HepG2 (cell line): ENCODE measurements around the gene DCST2. TPM values are rescaled to one million over a fixed set of nuclear protein-coding genes. Genes with fewer than 3 reads are reported as not detected.

Source experiments
- AKAP8 ChIP-seq: sonication (generic); formaldehyde crosslinking; IDR thresholded peaks from 2 replicates; pipeline ENCODE4 v1.5.1; 2020; ENCODE audit warnings: mild to moderate bottlenecking, missing genetic modification reagents
- DPF2 ChIP-seq: sonication (generic); formaldehyde crosslinking; IDR thresholded peaks from 2 replicates; pipeline ENCODE4 v1.4.0; 2020; ENCODE audit warnings: mild to moderate bottlenecking, low read depth, missing genetic modification reagents, borderline replicate concordance
- FLYWCH1 ChIP-seq: sonication (generic); formaldehyde crosslinking; IDR thresholded peaks from 2 replicates; pipeline ENCODE4 v1.8.1; 2023; ENCODE audit warnings: mild to moderate bottlenecking, missing genetic modification reagents
- HOXD1 ChIP-seq: sonication (generic); formaldehyde crosslinking; IDR thresholded peaks from 2 replicates; pipeline ENCODE4 v1.5.0; 2020; ENCODE audit warnings: missing genetic modification reagents
- KLF16 ChIP-seq, 2 experiments: sonication (generic) in 1 of 2; formaldehyde crosslinking in 1 of 2; IDR thresholded peaks; 2 replicates each; pipeline versions ENCODE4 v1.6.1 to v1.8.0; 2016 to 2023; ENCODE audit warnings: missing genetic modification reagents in 2 of 2, missing compliant biosample characterization in 1 of 2
- MED1 ChIP-seq: sonication (generic); formaldehyde crosslinking; IDR thresholded peaks from 2 replicates; pipeline ENCODE4 v1.4.0; 2020; ENCODE audit warnings: missing genetic modification reagents
- ZFP90 ChIP-seq: sonication (generic); formaldehyde crosslinking; IDR thresholded peaks from 2 replicates; pipeline ENCODE4 v1.8.0; 2022; ENCODE audit warnings: missing genetic modification reagents, mild to moderate bottlenecking, inconsistent platforms, borderline replicate concordance
- ZFY ChIP-seq: sonication (generic); formaldehyde crosslinking; IDR thresholded peaks from 2 replicates; pipeline ENCODE4 v1.4.0; 2020; ENCODE audit warnings: missing genetic modification reagents
- ZNF20 ChIP-seq: sonication (generic); formaldehyde crosslinking; IDR thresholded peaks from 2 replicates; pipeline ENCODE4 v1.4.0; 2020; ENCODE audit warnings: mild to moderate bottlenecking, moderate library complexity, missing genetic modification reagents
- ZNF260 ChIP-seq: sonication (generic); formaldehyde crosslinking; IDR thresholded peaks from 2 replicates; pipeline ENCODE4 v1.4.0; 2020; ENCODE audit warnings: missing genetic modification reagents, low read depth, mild to moderate bottlenecking, borderline replicate concordance
- ZNF709 ChIP-seq: sonication (generic); formaldehyde crosslinking; IDR thresholded peaks from 2 replicates; pipeline ENCODE4 v1.5.0; 2020; ENCODE audit warnings: mild to moderate bottlenecking, missing genetic modification reagents
- polyA plus RNA-seq, 8 experiments: library from polyadenylated mRNA; depleted of rRNA in 3 of 8; stranded (reverse) in 7 of 8; unstranded in 1 of 8; fragments of >200 nt; fragmentation: Illumina TruSeq in 4 of 8; extraction: Trizol in 4 of 8; gene quantifications; 2 replicates each; pipeline versions ENCODE4 v1.2.1 to v1.2.3, GENCODE V29; 2011 to 2016; ENCODE audit warnings: low read depth in 4 of 8, missing spikeins in 1 of 8, mixed read lengths in 1 of 8; ENCODE audit not compliant: insufficient read depth in 1 of 8
- total RNA-seq, 5 experiments: library from RNA; depleted of rRNA; stranded (reverse); fragments of >200 nt; fragmentation: Illumina TruSeq; extraction: Trizol; gene quantifications; 2 replicates each; pipeline ENCODE4 v1.2.3, GENCODE V29; 2016; ENCODE audit warnings: low read depth in 1 of 5
- TF ChIP-seq, protein P1 (sequence below): sonication (generic); formaldehyde crosslinking; IDR thresholded peaks from 2 replicates; pipeline ENCODE4 v1.8.1; 2023; ENCODE audit warnings: mild to moderate bottlenecking, missing genetic modification reagents
- TF ChIP-seq, protein P2 (sequence below): IDR thresholded peaks from 2 replicates; pipeline ENCODE4 v1.6.1; 2012; ENCODE audit warnings: low read length, improper control_type of control experiment
- TF ChIP-seq, protein P3 (sequence below): sonication (generic); formaldehyde crosslinking; IDR thresholded peaks from 2 replicates; pipeline ENCODE4 v1.4.0; 2020; ENCODE audit warnings: missing genetic modification reagents, mild to moderate bottlenecking, borderline replicate concordance
- TF ChIP-seq, protein P4 (sequence below): sonication (generic); formaldehyde crosslinking; IDR thresholded peaks from 2 replicates; pipeline ENCODE4 v1.4.0; 2020; ENCODE audit warnings: missing genetic modification reagents, borderline replicate concordance

The DCST2 gene
- total and polyA plus RNA-seq, 2 of the 13 experiments (the other 11 are each of a cell fraction or from before 2014, with no cell fraction given), result 0.74 TPM; not detected in 1

DNA sequence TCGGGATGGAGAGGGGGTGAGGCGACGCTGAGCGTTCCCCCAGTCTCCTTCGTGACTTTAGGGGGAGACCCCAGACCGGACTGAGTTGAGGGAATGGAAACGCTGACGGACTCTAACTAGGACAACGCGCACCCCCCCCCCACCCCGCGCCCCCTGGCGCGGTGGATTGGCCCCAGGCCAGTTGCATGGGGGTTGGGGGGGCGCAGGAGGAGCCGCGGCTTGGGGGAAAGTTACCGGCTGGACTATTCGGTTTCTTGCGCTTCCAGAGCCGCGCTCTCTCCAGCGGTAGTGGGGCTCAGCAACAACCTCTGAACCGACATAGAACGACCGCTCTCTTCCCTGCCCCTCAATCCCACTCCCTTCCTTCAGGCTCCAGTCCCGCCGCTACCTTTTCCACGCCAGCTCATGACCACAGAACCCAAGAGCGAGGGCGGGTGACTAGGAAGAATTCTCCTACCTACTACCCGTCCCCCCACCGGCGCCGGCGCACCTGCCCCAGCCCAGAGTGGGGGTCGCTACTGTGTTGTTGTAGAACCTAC is 30.3 kb downstream of the DCST2 start (continued):
- TF ChIP-seq AKAP8 (CRISPR knock-in tag) (0 out of 2 replicates have a peak, but pooled peaks have one; percentile 40), FLYWCH1 (CRISPR knock-in tag) (no peak), ZNF20 (no peak), DPF2 (no peak), ZFP90 (CRISPR knock-in tag) (0 out of 2 replicates have a peak, but pooled peaks have one; percentile 61), KLF16 (CRISPR knock-in tag; IDR thresholded peaks at IDR 0.05) (no peak), ZNF709 (CRISPR knock-in tag) (peak; percentile 68; the same call in 1 of the 2 replicates), ZFY (CRISPR knock-in tag) (no peak), HOXD1 (CRISPR knock-in tag) (no peak), ZNF260 (CRISPR knock-in tag) (no peak), MED1 (CRISPR knock-in tag) (no peak)
- TF ChIP-seq, protein P1, sequence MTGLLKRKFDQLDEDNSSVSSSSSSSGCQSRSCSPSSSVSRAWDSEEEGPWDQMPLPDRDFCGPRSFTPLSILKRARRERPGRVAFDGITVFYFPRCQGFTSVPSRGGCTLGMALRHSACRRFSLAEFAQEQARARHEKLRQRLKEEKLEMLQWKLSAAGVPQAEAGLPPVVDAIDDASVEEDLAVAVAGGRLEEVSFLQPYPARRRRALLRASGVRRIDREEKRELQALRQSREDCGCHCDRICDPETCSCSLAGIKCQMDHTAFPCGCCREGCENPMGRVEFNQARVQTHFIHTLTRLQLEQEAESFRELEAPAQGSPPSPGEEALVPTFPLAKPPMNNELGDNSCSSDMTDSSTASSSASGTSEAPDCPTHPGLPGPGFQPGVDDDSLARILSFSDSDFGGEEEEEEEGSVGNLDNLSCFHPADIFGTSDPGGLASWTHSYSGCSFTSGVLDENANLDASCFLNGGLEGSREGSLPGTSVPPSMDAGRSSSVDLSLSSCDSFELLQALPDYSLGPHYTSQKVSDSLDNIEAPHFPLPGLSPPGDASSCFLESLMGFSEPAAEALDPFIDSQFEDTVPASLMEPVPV, result no peak
- TF ChIP-seq, protein P2, sequence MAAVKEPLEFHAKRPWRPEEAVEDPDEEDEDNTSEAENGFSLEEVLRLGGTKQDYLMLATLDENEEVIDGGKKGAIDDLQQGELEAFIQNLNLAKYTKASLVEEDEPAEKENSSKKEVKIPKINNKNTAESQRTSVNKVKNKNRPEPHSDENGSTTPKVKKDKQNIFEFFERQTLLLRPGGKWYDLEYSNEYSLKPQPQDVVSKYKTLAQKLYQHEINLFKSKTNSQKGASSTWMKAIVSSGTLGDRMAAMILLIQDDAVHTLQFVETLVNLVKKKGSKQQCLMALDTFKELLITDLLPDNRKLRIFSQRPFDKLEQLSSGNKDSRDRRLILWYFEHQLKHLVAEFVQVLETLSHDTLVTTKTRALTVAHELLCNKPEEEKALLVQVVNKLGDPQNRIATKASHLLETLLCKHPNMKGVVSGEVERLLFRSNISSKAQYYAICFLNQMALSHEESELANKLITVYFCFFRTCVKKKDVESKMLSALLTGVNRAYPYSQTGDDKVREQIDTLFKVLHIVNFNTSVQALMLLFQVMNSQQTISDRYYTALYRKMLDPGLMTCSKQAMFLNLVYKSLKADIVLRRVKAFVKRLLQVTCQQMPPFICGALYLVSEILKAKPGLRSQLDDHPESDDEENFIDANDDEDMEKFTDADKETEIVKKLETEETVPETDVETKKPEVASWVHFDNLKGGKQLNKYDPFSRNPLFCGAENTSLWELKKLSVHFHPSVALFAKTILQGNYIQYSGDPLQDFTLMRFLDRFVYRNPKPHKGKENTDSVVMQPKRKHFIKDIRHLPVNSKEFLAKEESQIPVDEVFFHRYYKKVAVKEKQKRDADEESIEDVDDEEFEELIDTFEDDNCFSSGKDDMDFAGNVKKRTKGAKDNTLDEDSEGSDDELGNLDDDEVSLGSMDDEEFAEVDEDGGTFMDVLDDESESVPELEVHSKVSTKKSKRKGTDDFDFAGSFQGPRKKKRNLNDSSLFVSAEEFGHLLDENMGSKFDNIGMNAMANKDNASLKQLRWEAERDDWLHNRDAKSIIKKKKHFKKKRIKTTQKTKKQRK, result no peak
- TF ChIP-seq, protein P3, sequence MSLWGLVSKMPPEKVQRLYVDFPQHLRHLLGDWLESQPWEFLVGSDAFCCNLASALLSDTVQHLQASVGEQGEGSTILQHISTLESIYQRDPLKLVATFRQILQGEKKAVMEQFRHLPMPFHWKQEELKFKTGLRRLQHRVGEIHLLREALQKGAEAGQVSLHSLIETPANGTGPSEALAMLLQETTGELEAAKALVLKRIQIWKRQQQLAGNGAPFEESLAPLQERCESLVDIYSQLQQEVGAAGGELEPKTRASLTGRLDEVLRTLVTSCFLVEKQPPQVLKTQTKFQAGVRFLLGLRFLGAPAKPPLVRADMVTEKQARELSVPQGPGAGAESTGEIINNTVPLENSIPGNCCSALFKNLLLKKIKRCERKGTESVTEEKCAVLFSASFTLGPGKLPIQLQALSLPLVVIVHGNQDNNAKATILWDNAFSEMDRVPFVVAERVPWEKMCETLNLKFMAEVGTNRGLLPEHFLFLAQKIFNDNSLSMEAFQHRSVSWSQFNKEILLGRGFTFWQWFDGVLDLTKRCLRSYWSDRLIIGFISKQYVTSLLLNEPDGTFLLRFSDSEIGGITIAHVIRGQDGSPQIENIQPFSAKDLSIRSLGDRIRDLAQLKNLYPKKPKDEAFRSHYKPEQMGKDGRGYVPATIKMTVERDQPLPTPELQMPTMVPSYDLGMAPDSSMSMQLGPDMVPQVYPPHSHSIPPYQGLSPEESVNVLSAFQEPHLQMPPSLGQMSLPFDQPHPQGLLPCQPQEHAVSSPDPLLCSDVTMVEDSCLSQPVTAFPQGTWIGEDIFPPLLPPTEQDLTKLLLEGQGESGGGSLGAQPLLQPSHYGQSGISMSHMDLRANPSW (CRISPR knock-in tag), result no peak
- TF ChIP-seq, protein P4, sequence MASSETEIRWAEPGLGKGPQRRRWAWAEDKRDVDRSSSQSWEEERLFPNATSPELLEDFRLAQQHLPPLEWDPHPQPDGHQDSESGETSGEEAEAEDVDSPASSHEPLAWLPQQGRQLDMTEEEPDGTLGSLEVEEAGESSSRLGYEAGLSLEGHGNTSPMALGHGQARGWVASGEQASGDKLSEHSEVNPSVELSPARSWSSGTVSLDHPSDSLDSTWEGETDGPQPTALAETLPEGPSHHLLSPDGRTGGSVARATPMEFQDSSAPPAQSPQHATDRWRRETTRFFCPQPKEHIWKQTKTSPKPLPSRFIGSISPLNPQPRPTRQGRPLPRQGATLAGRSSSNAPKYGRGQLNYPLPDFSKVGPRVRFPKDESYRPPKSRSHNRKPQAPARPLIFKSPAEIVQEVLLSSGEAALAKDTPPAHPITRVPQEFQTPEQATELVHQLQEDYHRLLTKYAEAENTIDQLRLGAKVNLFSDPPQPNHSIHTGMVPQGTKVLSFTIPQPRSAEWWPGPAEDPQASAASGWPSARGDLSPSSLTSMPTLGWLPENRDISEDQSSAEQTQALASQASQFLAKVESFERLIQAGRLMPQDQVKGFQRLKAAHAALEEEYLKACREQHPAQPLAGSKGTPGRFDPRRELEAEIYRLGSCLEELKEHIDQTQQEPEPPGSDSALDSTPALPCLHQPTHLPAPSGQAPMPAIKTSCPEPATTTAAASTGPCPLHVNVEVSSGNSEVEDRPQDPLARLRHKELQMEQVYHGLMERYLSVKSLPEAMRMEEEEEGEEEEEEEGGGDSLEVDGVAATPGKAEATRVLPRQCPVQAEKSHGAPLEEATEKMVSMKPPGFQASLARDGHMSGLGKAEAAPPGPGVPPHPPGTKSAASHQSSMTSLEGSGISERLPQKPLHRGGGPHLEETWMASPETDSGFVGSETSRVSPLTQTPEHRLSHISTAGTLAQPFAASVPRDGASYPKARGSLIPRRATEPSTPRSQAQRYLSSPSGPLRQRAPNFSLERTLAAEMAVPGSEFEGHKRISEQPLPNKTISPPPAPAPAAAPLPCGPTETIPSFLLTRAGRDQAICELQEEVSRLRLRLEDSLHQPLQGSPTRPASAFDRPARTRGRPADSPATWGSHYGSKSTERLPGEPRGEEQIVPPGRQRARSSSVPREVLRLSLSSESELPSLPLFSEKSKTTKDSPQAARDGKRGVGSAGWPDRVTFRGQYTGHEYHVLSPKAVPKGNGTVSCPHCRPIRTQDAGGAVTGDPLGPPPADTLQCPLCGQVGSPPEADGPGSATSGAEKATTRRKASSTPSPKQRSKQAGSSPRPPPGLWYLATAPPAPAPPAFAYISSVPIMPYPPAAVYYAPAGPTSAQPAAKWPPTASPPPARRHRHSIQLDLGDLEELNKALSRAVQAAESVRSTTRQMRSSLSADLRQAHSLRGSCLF (CRISPR knock-in tag), result no peak
